Lung (tissue), 12 donors: ENCODE data around the gene ROBO1. TPM values are rescaled to one million over a fixed set of nuclear protein-coding genes. Genes with fewer than 3 reads are reported as not detected.
A peak's percentile ranks its signal among the peaks of the same experiment; 100 is the strongest.

ENCODE experiments used
- ATAC-seq: fragments of 200-7000 bp; cut with Tn5 transposase; one replicate; pipeline ENCODE4 v1.9.1; 2020; ENCODE audit warnings: moderate number of reproducible peaks; ENCODE audit not compliant: insufficient read depth, low FRiP score
- DNase-seq, 3 donors: peaks; one replicate each; pipeline ENCODE4 v3.0.0-alpha.2; 2013 to 2017
- H3K27ac ChIP-seq, 2 donors: one replicate each; pipeline ENCODE4 v1.5.1; 2013; ENCODE audit warnings: mild to moderate bottlenecking in 2 of 2, moderate library complexity in 2 of 2, control low read depth in 1 of 2, inconsistent platforms in 1 of 2, low read depth in 1 of 2, low read length in 1 of 2
- H3K27me3 ChIP-seq, 3 donors: one replicate each; pipeline ENCODE4 v1.5.1; 2013; ENCODE audit warnings: low read length in 2 of 3; ENCODE audit not compliant: control insufficient read depth in 3 of 3, insufficient read depth in 3 of 3
- H3K36me3 ChIP-seq, 4 donors: one replicate each; pipeline ENCODE4 v1.5.1; 2013; ENCODE audit warnings: low read length in 4 of 4, mild to moderate bottlenecking in 1 of 4, moderate library complexity in 1 of 4; ENCODE audit not compliant: control insufficient read depth in 4 of 4, insufficient read depth in 4 of 4
- H3K4me1 ChIP-seq, 5 donors: one replicate each; pipeline ENCODE4 v1.5.1; 2013; ENCODE audit warnings: low read length in 5 of 5, mild to moderate bottlenecking in 2 of 5, moderate library complexity in 1 of 5; ENCODE audit not compliant: control insufficient read depth in 5 of 5, insufficient read depth in 5 of 5
- H3K4me3 ChIP-seq: one replicate; pipeline ENCODE4 v1.5.1; 2013; ENCODE audit warnings: mild to moderate bottlenecking, control low read depth, moderate library complexity
- H3K9ac ChIP-seq, 2 donors: one replicate each; pipeline ENCODE4 v1.5.1; 2013; ENCODE audit warnings: low read length in 2 of 2, control low read depth in 1 of 2; ENCODE audit not compliant: insufficient read depth in 1 of 2
- H3K9me3 ChIP-seq, 4 donors: one replicate each; pipeline ENCODE4 v1.5.1; 2013; ENCODE audit warnings: low read length in 3 of 4, mild to moderate bottlenecking in 1 of 4, moderate library complexity in 1 of 4; ENCODE audit not compliant: control insufficient read depth in 4 of 4, insufficient read depth in 3 of 4
- WGBS, 2 donors: extraction: QIAGEN DNeasy Blood & Tissue Kit; methylation state at CpG; one replicate each; pipeline ENCODE4 v1.1.7; 2013; 5-methylcytosine and 5-hydroxymethylcytosine counted together
- polyA plus RNA-seq, 2 donors: library from polyadenylated mRNA; stranded (reverse); fragments of 200-250 nt; gene quantifications; one replicate each; pipeline ENCODE4 v1.2.1, GENCODE V29; 2013
- total RNA-seq, 2 donors: library from RNA; depleted of rRNA in 1 of 2; stranded (reverse); fragments of >200 nt in 1 of 2; gene quantifications; one replicate each; pipeline ENCODE4 v1.2.1, GENCODE V29; 2014 to 2021
- TF ChIP-seq, protein P1 (sequence below): IDR thresholded peaks from 2 replicates; pipeline ENCODE4 v1.5.1; 2012; ENCODE audit warnings: mild to moderate bottlenecking; ENCODE audit errors: control extremely low read depth, extremely low read depth
- donor health status: control.
- donor health status: control.
- donor health status: Bipolar disorder and iron deficiency.
- donor health status: healthy.
- donor health status: DM: yes; HTN: yes; CAD: no.

ROBO1 gene
- total and polyA plus RNA-seq, 4 donors = 2.6 to 72.6 (median 15.7) TPM

DNA sequence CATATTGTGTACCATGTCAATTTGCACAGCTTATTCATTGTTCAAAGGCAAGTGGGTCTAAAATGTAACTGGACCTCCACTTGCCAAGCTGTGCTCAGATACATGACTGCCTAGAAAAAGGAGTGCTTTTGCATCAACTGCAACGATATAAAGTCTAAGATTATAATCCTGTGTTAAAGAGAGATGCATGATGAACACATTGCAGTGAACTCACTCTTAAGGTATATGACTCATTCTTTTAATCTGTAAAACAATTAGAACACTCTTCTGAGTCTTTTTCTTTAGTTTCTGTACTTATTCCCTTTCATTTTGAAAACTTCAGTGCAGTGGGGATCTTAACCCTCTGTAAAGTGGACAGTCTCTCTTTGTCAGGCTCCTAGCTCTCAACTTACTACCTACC lies 982.8 kb downstream of the ROBO1 start:
- no peaks in the 10 kb centered on the region for H3K9me3 ChIP-seq
- no peaks in the 10 kb centered on the region for H3K27me3 ChIP-seq
- ATAC-seq = no peak
- WGBS, 2 donors = 78 to 91% methylated on average over 1 of the region's 1 CpG
- no peak overlapping the region for H3K9ac ChIP-seq
- no peak overlapping the region for H3K27ac ChIP-seq
- no peak overlapping the region for H3K4me3 ChIP-seq
- no peaks in the 10 kb centered on the region for H3K36me3 ChIP-seq
- H3K4me1 ChIP-seq = no peaks in the 10 kb centered on the region
- no peak for DNase-seq
- TF ChIP-seq, protein P1, sequence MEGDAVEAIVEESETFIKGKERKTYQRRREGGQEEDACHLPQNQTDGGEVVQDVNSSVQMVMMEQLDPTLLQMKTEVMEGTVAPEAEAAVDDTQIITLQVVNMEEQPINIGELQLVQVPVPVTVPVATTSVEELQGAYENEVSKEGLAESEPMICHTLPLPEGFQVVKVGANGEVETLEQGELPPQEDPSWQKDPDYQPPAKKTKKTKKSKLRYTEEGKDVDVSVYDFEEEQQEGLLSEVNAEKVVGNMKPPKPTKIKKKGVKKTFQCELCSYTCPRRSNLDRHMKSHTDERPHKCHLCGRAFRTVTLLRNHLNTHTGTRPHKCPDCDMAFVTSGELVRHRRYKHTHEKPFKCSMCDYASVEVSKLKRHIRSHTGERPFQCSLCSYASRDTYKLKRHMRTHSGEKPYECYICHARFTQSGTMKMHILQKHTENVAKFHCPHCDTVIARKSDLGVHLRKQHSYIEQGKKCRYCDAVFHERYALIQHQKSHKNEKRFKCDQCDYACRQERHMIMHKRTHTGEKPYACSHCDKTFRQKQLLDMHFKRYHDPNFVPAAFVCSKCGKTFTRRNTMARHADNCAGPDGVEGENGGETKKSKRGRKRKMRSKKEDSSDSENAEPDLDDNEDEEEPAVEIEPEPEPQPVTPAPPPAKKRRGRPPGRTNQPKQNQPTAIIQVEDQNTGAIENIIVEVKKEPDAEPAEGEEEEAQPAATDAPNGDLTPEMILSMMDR = no peak

- no peak overlapping the region for H3K27ac ChIP-seq
- no peaks in the 10 kb centered on the region for H3K9me3 ChIP-seq
- no peaks in the 10 kb centered on the region for H3K36me3 ChIP-seq
- DNase-seq = no peak
- no peak overlapping the region for H3K9ac ChIP-seq
- H3K4me1 ChIP-seq = no peaks in the 10 kb centered on the region
- no peak overlapping the region for H3K4me3 ChIP-seq
- TF ChIP-seq, protein P1 = no peak
- no peaks in the 10 kb centered on the region for H3K27me3 ChIP-seq
- no peak for ATAC-seq
Observed at GRCh38 chr3:78781351-78781750, 986.4 kb downstream of the ROBO1 start.

GRCh38 chr3:78765671-78766485 lies 1001.9 kb downstream of the ROBO1 start:
- peaks cover 0 to 14% (median 2%) of the 10 kb centered on the region in 5 donors for H3K4me1 ChIP-seq
- DNase-seq (peak in 2 of 3 donors; percentile 37 to 48), ATAC-seq (no peak)
- no peak overlapping the region for H3K4me3 ChIP-seq
- 79 to 84% methylated on average over 5 of the region's 5 CpGs for WGBS, 2 donors
- TF ChIP-seq, protein P1 = no peak
- H3K36me3 ChIP-seq = no peaks in the 10 kb centered on the region
- H3K9ac ChIP-seq = no peak overlapping the region
- H3K9me3 ChIP-seq = no peaks in the 10 kb centered on the region
- no peaks in the 10 kb centered on the region for H3K27me3 ChIP-seq
- H3K27ac ChIP-seq = no peak overlapping the region
